ENCODE data around the gene NSDHL. TPM values are rescaled to one million over a fixed set of nuclear protein-coding genes. Genes with fewer than 3 reads are reported as not detected.

The NSDHL gene
- total and polyA plus RNA-seq, 12 donors = 7.1 to 228 (median 23.4) TPM

- H3K27ac ChIP-seq = no peak overlapping the region
- intact Hi-C loops (cut with DNase I) = no loop called here
- WGBS, 4 donors = 41 to 55% (median 42%) methylated on average over 3 of the region's 3 CpGs
- H3K4me3 ChIP-seq = no peak overlapping the region
- H3K27me3 ChIP-seq = no peaks in the 10 kb centered on the region
- H3K9me3 ChIP-seq (replicated peaks in 1 of 3) = no peaks in the 10 kb centered on the region
- H3K36me3 ChIP-seq (replicated peaks in 1 of 2) = no peaks in the 10 kb centered on the region
- DNase-seq = peak in 6 of 7 donors; percentile 30 to 65 (median 56)
- peak; percentile 33 to 60 (median 44) for TF ChIP-seq CTCF (IDR thresholded peaks at IDR 0.05)
- TF ChIP-seq POLR2A (IDR thresholded peaks at IDR 0.05) = no peak
- H3K4me1 ChIP-seq (replicated peaks in 1 of 2) = no peaks in the 10 kb centered on the region
Measured at GRCh38 chrX:152821145-152821765, 9.6 kb upstream of the NSDHL start.

- Histone ChIP-seq H3K9me3 (replicated peaks in 1 of 3) (no peaks in the 10 kb centered on the region), H3K4me3 (no peak overlapping the region), H3K27ac (no peak overlapping the region), H3K36me3 (replicated peaks in 1 of 2) (no peaks in the 10 kb centered on the region), H3K4me1 (replicated peaks in 1 of 2) (no peaks in the 10 kb centered on the region), H3K27me3 (no peaks in the 10 kb centered on the region)
- WGBS, 4 donors = 55 to 69% (median 64%) methylated on average over 4 to 6 of the region's 6 CpGs
- TF ChIP-seq POLR2A (IDR thresholded peaks at IDR 0.05) = no peak
- no peak for TF ChIP-seq CTCF (IDR thresholded peaks at IDR 0.05)
- DNase-seq = no peak
- intact Hi-C loops (cut with DNase I) = no loop called here
Measured at GRCh38 chrX:152822383-152823086, 8.3 kb upstream of the NSDHL start.

- intact Hi-C loops (cut with DNase I) = no loop called here
- H3K36me3 ChIP-seq (replicated peaks in 1 of 2) = no peaks in the 10 kb centered on the region
- H3K9me3 ChIP-seq (replicated peaks in 1 of 3) = no peaks in the 10 kb centered on the region
- DNase-seq = no peak
- no peak overlapping the region for H3K4me3 ChIP-seq
- TF ChIP-seq POLR2A (IDR thresholded peaks at IDR 0.05) (no peak), CTCF (IDR thresholded peaks at IDR 0.05) (no peak)
- WGBS, 4 donors = 54 to 85% (median 61%) methylated on average over 6 of the region's 6 CpGs
- no peaks in the 10 kb centered on the region for H3K27me3 ChIP-seq
- H3K27ac ChIP-seq = no peak overlapping the region
- no peaks in the 10 kb centered on the region for H3K4me1 ChIP-seq (replicated peaks in 1 of 2)
Measured at GRCh38 chrX:152823657-152824056, 7.2 kb upstream of the NSDHL start.

- Histone ChIP-seq H3K9me3 (replicated peaks in 1 of 3) (no peaks in the 10 kb centered on the region), H3K4me1 (replicated peaks in 1 of 2) (peaks cover 0 to 2% of the 10 kb centered on the region in 2 donors), H3K36me3 (replicated peaks in 1 of 2) (no peaks in the 10 kb centered on the region), H3K27ac (no peak overlapping the region), H3K4me3 (no peak overlapping the region), H3K27me3 (no peaks in the 10 kb centered on the region)
- intact Hi-C loops (cut with DNase I) = no loop called here
- 43 to 58% (median 49%) methylated on average over 7 of the region's 7 CpGs for WGBS, 4 donors
- no peak for DNase-seq
- TF ChIP-seq CTCF (IDR thresholded peaks at IDR 0.05) (no peak), POLR2A (IDR thresholded peaks at IDR 0.05) (no peak)
Measured at GRCh38 chrX:152824841-152825374, 6.0 kb upstream of the NSDHL start.
